Middle frontal gyrus (tissue), 1 donor: ENCODE measurements around the gene KEAP1.
A peak's percentile ranks its signal among the peaks of the same experiment; 100 is the strongest.
"Not testable (repeated sequence)": the region's sequence is repeated elsewhere in the genome, so short reads cannot be mapped to it uniquely, and the experiment has no call there.

Experiments used
- DNase-seq: peaks from one replicate; pipeline ENCODE4 v3.0.0-alpha.2; 2015; ENCODE audit warnings: low spot score; ENCODE audit errors: extremely low spot score

The KEAP1 gene

DNA sequence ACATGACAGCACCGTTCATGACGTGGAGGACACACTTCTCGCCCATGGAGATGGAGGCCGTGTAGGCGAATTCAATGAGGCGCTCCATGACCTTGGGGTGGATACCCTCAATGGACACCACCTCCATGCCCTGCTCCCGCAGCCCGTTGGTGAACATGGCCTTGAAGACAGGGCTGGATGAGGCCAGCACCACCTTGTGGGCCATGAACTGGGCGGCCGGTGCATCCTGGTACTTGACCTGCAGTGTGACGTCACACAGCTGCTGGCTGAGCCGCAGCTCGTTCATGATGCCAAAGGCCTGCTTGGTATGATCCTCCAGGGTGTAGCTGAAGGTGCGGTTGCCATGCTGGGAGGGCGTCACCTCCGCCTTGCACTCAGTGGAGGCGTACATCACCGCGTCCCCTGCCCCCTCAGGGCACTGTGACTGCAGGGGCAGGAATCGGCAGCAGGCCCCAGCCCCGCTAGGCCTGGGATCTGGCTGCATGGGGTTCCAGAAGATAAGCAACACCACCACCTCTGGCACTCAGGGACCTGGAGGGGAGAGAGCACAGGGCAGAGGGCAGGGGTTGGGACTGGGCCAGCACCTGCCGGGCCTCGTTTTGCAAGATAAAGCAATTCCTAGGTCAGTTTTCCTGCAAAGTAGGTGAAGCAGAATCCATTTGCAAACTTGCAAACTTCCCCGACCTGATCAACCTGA lies 3.5 kb downstream of the KEAP1 start:
- DNase-seq: no peak

- no peak for DNase-seq
Observed at GRCh38 chr19:10497371-10497770, 5.8 kb downstream of the KEAP1 start.

GRCh38 chr19:10491472-10492047 lies 11.6 kb downstream of the KEAP1 start:
- DNase-seq: no peak

- DNase-seq: no peak
Observed at GRCh38 chr19:10486551-10486950, 16.6 kb downstream of the KEAP1 start.

- DNase-seq: peak; percentile 94
Observed at GRCh38 chr19:10478903-10479384, 24.2 kb downstream of the KEAP1 start.

GRCh38 chr19:10478476-10478875 lies 24.7 kb downstream of the KEAP1 start:
- no peak for DNase-seq

DNA sequence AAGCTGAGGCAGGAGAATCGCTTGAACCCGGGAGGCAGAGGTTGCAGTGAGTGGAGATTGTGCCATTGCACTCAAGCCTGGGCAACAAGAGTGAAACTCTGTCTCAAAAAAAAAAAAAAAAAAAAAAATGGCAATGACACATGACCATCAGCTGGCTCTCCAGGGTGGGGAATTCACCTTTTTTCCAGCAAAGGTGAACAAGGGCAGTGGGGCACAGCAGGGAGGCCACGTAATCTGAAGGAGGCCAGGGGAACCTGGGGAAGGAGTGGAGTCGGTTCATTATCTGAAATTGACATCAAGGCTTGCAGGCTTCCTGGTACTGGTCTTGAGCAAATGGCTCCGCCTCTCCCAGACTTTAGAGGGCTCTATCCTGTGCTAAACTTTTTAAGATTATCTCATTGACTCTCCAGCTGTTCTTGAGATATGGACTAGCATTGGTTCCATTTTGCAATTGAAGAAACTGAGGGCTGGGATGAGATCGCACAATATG lies 28.1 kb downstream of the KEAP1 start:
- DNase-seq: no peak

DNA sequence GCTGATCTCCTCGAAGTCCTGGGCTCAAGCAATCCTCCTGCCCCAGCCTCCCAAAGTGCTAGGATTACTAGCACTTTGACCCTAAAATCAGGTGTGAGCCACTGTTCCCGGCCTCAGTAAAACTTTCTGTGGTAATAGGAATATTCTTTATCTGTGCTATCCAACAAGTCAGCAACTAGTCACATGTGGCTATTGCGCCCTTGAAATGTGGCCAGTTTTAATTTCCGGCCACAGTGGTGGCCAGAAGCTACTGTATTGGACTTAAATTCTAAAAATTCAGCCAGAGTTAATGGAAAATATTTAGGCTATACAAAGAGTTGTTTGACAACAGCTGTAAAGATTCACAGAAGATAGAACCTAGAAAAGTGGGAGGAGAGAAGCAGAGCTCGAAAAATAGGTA lies 30.0 kb downstream of the KEAP1 start:
- DNase-seq: no peak

- no peak for DNase-seq
Observed at GRCh38 chr19:10471909-10472308, 31.2 kb downstream of the KEAP1 start.

DNA sequence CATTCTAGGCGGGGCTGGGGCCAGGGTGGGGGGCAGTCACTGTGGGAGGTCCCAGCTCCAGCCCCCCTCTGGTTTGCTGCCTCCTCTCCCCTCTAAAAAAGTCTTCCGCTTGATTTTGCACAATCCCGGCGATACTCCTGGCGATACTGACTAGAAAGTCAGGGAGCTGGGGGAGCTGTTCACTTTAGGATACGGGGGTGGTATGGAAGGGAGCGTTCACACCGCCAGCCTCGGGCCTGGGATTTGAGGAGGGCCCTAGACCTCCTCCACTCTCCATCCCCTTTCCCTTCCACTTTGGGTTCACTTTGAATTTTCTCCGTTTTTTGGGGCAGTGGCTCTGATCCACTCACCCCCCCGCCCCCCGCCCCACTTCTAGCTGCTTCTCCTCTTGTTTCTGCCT lies 35.0 kb downstream of the KEAP1 start:
- DNase-seq: no peak

GRCh38 chr19:10467104-10467706 lies 36.0 kb downstream of the KEAP1 start:
- no peak for DNase-seq

DNA sequence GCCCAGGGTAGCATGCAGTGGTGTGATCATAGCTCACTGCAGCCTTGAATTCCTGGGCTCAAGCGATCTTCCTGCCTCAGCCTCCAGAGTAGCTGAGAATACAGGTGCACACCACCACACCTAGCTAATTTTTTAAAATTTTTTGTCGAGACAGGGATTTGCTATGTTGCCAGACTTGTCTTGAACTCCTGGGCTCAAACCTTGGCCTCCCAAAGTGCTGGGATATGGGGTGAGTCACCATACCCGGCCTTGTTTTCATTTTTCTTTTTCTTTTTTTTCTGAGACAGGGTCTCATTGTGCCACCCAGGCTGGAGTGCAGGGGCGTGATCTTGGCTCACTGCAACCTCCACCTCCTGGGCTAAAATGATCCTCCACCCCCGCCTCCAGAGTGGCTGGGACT lies 38.7 kb downstream of the KEAP1 start:
- no peak for DNase-seq

GRCh38 chr19:10462557-10462956 lies 40.6 kb downstream of the KEAP1 start:
- DNase-seq: no peak

GRCh38 chr19:10462042-10462441 lies 41.1 kb downstream of the KEAP1 start:
- not testable (repeated sequence) for DNase-seq

- DNase-seq: no peak
Observed at GRCh38 chr19:10461047-10461949, 41.9 kb downstream of the KEAP1 start.

GRCh38 chr19:10460714-10461046 lies 42.5 kb downstream of the KEAP1 start:
- DNase-seq: no peak

GRCh38 chr19:10458733-10459132 lies 44.4 kb downstream of the KEAP1 start:
- not testable (repeated sequence) for DNase-seq

GRCh38 chr19:10454267-10454666 lies 48.9 kb downstream of the KEAP1 start:
- no peak for DNase-seq

DNA sequence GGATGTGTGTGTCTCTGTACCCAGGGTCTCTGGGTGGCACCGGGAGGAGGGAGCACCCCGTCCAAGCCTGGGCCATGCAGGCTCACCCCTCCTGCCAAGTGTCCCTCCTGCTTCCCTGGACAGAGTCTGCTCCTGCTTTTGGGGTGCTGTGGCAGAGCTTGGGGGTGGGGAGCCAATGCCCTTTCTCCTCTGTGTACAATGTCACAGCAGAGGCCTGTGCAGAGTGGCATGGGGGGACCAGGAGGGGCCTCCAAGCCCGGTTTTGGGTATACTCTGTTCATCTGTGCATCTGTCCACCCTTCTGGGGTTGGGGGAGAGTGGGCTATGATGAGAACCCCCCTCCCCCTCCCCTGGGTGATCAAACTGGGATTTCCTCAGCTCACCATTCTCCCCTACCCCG lies 49.3 kb downstream of the KEAP1 start:
- DNase-seq: no peak

DNA sequence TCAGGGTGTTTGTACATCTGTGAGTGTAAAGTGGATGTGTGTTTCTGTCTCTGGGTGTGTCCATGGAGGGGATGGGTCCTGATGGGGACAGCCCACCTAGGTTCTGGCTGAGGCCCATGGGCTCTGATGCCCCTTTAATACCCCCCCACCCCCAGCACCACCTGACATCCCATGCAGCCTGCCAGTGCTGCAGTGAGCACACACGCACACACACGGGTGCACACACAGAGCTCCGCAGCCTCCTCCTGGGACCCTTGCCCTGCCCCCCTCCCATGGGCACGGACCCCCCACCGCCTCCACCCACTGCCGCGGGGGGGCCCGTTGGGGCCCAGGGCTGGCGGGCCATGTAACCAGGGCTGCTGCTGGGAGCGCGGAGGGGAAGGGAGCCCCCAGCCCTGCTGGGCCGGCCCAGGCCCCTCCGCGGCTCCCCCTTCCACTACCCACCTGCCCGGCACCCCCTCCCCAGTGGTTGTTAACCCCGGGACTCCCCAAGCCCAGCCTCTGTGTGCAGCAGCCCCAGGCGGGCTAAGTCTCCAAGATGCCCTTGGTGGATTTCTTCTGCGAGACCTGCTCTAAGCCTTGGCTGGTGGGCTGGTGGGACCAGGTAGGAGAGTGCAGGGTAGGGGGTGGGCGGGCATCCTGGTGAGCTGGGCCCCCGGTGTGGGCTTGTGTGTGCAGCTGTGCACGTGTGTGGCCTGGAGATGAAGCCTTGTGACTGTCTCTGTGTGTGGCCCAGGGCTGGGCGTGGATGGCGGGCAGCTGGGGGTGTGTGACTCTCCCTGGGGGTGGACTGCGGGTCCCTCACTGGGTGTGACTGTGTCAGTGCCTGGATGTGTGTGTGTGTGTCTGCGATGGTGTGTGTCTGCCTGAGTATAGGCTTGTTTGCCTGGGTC lies 50.2 kb downstream of the KEAP1 start:
- DNase-seq: no peak
